Brain microvascular endothelial cell (primary cell): ENCODE measurements around the gene RYK.
"Not testable (repeated sequence)": the region's sequence is repeated elsewhere in the genome, so short reads cannot be mapped to it uniquely, and the experiment has no call there.

Experiments used
- DNase-seq: peaks from one replicate; pipeline ENCODE4 v3.0.0-alpha.2; 2020
- H3K27ac ChIP-seq: fragments of 250-450 bp; sonication (Bioruptor Pico); 2 replicates; pipeline ENCODE4 v1.5.1; 2020; ENCODE audit warnings: mild to moderate bottlenecking, moderate library complexity
- H3K27me3 ChIP-seq: fragments of 250-450 bp; sonication (Bioruptor Pico); replicated peaks from 2 replicates; pipeline ENCODE4 v1.5.1; 2020; ENCODE audit warnings: mild to moderate bottlenecking
- H3K36me3 ChIP-seq: fragments of 250-450 bp; sonication (Bioruptor Pico); replicated peaks from 2 replicates; pipeline ENCODE4 v1.5.1; 2020; ENCODE audit warnings: mild to moderate bottlenecking
- H3K4me3 ChIP-seq: 2 replicates; pipeline ENCODE4 v1.5.1; 2011; ENCODE audit warnings: low read depth, mild to moderate bottlenecking, control low read depth, low read length, moderate library complexity
- in situ Hi-C: cut with HindIII; loops from 2 replicates; pipeline ENCODE4 v1.10.0; 2017; ENCODE audit warnings: low sequenced_read_pairs, low pct_ligation_motif_present
- TF ChIP-seq, protein P1 (sequence below): IDR thresholded peaks from 2 replicates; pipeline ENCODE4 v1.5.1; 2011; ENCODE audit warnings: low read depth, mild to moderate bottlenecking, moderate library complexity, low read length, control low read depth, inconsistent platforms; ENCODE audit errors: missing control alignments

RYK gene

DNA sequence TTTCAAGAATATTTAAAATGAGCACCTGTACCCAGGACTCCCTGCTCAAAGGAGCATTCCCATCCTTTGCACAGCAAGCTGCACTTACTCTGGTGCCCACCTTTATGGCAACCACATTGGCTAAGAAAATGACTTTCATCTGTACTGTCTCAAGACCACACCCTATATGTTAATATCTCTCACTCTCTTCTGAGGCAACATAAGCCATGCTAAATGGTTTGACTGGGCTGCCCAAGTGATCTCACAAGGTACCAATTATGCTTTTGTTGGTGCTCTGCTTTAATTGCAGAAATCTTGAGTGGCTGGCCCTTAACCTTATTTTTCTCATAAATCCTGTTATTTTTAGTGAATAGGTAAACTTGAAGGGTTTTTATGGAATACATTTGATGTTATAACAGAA lies 17.7 kb downstream of the RYK start:
- Histone ChIP-seq H3K4me3 (no peak overlapping the region), H3K36me3 (no peaks in the 10 kb centered on the region), H3K27me3 (no peaks in the 10 kb centered on the region), H3K27ac (no peak overlapping the region)
- TF ChIP-seq, protein P1, sequence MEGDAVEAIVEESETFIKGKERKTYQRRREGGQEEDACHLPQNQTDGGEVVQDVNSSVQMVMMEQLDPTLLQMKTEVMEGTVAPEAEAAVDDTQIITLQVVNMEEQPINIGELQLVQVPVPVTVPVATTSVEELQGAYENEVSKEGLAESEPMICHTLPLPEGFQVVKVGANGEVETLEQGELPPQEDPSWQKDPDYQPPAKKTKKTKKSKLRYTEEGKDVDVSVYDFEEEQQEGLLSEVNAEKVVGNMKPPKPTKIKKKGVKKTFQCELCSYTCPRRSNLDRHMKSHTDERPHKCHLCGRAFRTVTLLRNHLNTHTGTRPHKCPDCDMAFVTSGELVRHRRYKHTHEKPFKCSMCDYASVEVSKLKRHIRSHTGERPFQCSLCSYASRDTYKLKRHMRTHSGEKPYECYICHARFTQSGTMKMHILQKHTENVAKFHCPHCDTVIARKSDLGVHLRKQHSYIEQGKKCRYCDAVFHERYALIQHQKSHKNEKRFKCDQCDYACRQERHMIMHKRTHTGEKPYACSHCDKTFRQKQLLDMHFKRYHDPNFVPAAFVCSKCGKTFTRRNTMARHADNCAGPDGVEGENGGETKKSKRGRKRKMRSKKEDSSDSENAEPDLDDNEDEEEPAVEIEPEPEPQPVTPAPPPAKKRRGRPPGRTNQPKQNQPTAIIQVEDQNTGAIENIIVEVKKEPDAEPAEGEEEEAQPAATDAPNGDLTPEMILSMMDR = no peak
- in situ Hi-C loops = loop anchor here (25.0 kb wide), 1 partner anchor 254 kb away; the partner anchor contains the start of genes ANAPC13 and CEP63
- no peak for DNase-seq

DNA sequence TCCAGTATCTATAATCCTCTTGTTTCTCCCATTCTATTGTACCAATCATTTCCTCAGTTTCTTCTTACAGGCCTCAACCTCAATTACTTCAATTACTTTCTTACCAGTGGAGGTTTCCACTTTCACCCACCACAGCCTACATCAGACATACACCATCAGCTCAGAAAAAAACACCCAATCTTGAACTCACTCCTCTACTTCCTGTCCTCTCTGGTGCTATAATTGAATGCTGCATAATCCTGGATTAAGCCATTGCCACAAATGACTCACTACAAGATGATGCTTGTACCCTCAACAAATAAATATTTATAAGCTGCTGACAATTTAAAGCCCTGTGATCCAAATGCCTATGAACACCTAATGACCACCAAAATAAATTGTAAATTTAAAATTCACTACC lies 18.5 kb downstream of the RYK start:
- Histone ChIP-seq H3K36me3 (no peaks in the 10 kb centered on the region), H3K27ac (no peak overlapping the region), H3K4me3 (no peak overlapping the region), H3K27me3 (no peaks in the 10 kb centered on the region)
- DNase-seq = no peak
- in situ Hi-C loops = loop anchor here (25.0 kb wide), 1 partner anchor 255 kb away; the partner anchor contains the start of genes ANAPC13 and CEP63
- TF ChIP-seq, protein P1 = no peak

DNA sequence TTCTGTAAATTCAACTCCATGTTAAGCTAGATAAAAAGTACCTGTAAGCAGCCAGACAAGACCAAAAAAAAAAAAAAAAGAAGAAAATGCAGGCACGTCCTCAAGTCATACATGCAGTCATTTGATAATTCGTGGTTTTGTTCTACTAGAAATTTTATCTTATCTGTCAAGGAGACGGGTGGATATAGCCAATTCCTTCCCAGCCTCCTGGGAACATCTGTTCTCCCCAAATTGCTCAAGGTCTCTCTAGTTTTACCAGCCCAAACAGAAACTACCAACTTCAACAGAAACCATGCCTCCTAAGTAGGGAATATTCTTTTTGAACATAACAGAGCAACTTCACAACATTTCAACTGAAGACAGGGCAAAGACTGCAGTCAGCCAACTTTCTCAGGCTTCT lies 19.5 kb downstream of the RYK start:
- Histone ChIP-seq H3K4me3 (no peak overlapping the region), H3K27me3 (no peaks in the 10 kb centered on the region), H3K36me3 (no peaks in the 10 kb centered on the region), H3K27ac (no peak overlapping the region)
- DNase-seq = no peak
- TF ChIP-seq, protein P1 = no peak
- in situ Hi-C loops = loop anchor here (25.0 kb wide), 1 partner anchor 256 kb away; the partner anchor contains the start of genes ANAPC13 and CEP63

DNA sequence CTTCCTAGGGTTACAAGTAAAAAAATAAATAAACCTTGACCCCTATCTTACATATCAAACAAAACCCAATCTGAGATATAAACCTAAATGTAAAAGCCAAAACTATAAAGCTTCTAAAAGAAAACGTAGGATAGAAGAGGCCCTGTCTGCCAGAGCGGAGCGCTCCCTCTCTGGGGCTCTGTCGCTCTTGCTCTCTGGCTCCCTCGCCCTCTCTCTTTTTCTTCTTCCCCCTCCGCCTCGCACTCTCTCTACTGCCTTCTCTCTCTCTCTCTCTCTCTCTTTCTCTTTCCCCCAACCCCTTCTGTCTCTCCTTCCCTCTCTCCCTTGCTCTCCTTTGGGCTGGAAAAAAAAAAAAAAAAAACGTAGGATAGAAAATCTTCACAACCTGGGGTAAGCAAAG lies 21.6 kb downstream of the RYK start:
- no peak overlapping the region for H3K4me3 ChIP-seq
- in situ Hi-C loops = loop anchor here (25.0 kb wide), 1 partner anchor 258 kb away; the partner anchor contains the start of genes ANAPC13 and CEP63
- no peak for DNase-seq
- H3K36me3 ChIP-seq = no peaks in the 10 kb centered on the region
- no peak overlapping the region for H3K27ac ChIP-seq
- TF ChIP-seq, protein P1 = no peak
- H3K27me3 ChIP-seq = no peaks in the 10 kb centered on the region

- no peak overlapping the region for H3K4me3 ChIP-seq
- in situ Hi-C loops = loop anchor here (25.0 kb wide), 1 partner anchor 259 kb away; the partner anchor contains the start of genes ANAPC13 and CEP63
- TF ChIP-seq, protein P1 = no peak
- DNase-seq = no peak
- H3K36me3 ChIP-seq = no peaks in the 10 kb centered on the region
- H3K27ac ChIP-seq = no peak overlapping the region
- H3K27me3 ChIP-seq = no peaks in the 10 kb centered on the region
Observed at GRCh38 chr3:134228479-134228878, 22.2 kb downstream of the RYK start.

DNA sequence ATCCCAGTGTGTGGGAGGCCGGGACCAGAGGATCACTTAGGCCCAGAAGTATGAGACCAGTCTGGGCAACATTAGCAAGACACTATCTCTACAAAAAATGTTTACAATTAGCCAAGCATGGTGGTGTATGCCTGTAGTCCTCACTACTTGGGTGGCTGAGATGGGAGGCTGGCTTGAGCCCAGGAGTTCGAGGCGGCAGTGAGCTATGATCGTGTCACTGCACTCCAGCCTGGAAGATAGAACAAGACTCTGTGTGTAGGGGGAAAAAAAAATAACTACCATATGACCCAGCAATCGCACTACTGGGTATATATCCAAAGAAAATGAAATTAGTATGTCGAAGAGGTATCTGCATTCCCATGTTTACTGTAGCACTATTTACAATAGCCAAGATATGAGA lies 22.6 kb downstream of the RYK start:
- H3K4me3 ChIP-seq = no peak overlapping the region
- no peaks in the 10 kb centered on the region for H3K36me3 ChIP-seq
- in situ Hi-C loops = loop anchor here (25.0 kb wide), 1 partner anchor 259 kb away; the partner anchor contains the start of genes ANAPC13 and CEP63
- no peak for DNase-seq
- TF ChIP-seq, protein P1 = no peak
- H3K27ac ChIP-seq = no peak overlapping the region
- H3K27me3 ChIP-seq = no peaks in the 10 kb centered on the region

DNA sequence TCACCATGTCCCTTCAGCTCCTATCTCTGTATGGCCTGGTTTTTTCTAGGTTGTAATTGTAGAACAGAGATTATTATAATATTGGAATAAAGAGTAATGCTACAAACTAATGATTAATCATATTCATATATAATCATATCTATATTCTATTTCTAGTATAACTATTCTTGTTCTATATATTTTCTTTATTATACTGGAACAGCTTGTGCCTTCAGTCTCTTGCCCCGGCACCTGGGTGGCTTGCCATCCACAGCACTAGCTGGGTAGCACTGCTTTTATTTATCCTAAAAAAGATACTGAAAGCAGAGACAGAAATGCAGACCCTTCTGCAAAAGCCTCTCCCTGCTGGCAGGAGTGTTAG lies 25.9 kb downstream of the RYK start:
- not testable (repeated sequence) for H3K27me3 ChIP-seq, H3K36me3 ChIP-seq, DNase-seq, H3K27ac ChIP-seq, H3K4me3 ChIP-seq
- in situ Hi-C loops = loop anchor here (25.0 kb wide), 1 partner anchor 263 kb away; the partner anchor contains the start of genes ANAPC13 and CEP63
